Loucy (cell line): Measurements from ENCODE around the gene GRID2.

ENCODE experiments used
- H2AFZ ChIP-seq: fragments of 200-600 bp; sonication (generic); 2 replicates; pipeline ENCODE4 v1.6.0; 2016; ENCODE audit warnings: antibody characterized with exemption, mild to moderate bottlenecking, low read length, moderate library complexity
- H3F3A ChIP-seq: fragments of 200-600 bp; 2 replicates; pipeline ENCODE4 v1.6.0; 2016; ENCODE audit warnings: antibody characterized with exemption, low read depth, mild to moderate bottlenecking
- H3K27me3 ChIP-seq: fragments of 200-600 bp; sonication (generic); 2 replicates; pipeline ENCODE4 v1.6.1; 2014; ENCODE audit warnings: low read length, mild to moderate bottlenecking; ENCODE audit not compliant: insufficient read depth, poor library complexity, severe bottlenecking
- H3K36me3 ChIP-seq: fragments of 200-600 bp; sonication (generic); 2 replicates; pipeline ENCODE4 v1.6.1; 2016; ENCODE audit warnings: low read length; ENCODE audit not compliant: insufficient read depth
- H3K4me1 ChIP-seq: fragments of 200-600 bp; sonication (generic); 2 replicates; pipeline ENCODE4 v1.5.1; 2014; ENCODE audit warnings: low read length, mild to moderate bottlenecking; ENCODE audit not compliant: insufficient read depth, poor library complexity, severe bottlenecking
- H3K4me2 ChIP-seq: fragments of 200-600 bp; sonication (generic); 2 replicates; pipeline ENCODE4 v1.6.0; 2014; ENCODE audit warnings: antibody characterized with exemption, low read length, low read depth, mild to moderate bottlenecking; ENCODE audit not compliant: poor library complexity, severe bottlenecking
- H3K4me3 ChIP-seq: fragments of 200-600 bp; sonication (generic); 2 replicates; pipeline ENCODE4 v1.5.1; 2014; ENCODE audit warnings: low read length, mild to moderate bottlenecking, mixed read lengths; ENCODE audit not compliant: poor library complexity, severe bottlenecking
- H3K79me2 ChIP-seq: fragments of 200-600 bp; sonication (generic); 2 replicates; pipeline ENCODE4 v1.6.1; 2014; ENCODE audit warnings: low read length; ENCODE audit not compliant: insufficient read depth
- H3K9ac ChIP-seq: fragments of 200-600 bp; sonication (generic); 2 replicates; pipeline ENCODE4 v1.6.0; 2014; ENCODE audit warnings: mild to moderate bottlenecking, low read depth, low read length, moderate library complexity; ENCODE audit not compliant: poor library complexity, severe bottlenecking
- H3K9me2 ChIP-seq: fragments of 200-600 bp; sonication (generic); replicated peaks from 2 replicates; pipeline ENCODE4 v1.6.1; 2016; ENCODE audit warnings: low read depth, low read length, mixed read lengths
- H3K9me3 ChIP-seq: fragments of 200-600 bp; sonication (generic); 2 replicates; pipeline ENCODE4 v1.6.1; 2014; ENCODE audit warnings: mild to moderate bottlenecking, antibody characterized with exemption, low read length, low read depth; ENCODE audit not compliant: insufficient read depth
- H4K20me1 ChIP-seq: fragments of 200-600 bp; sonication (generic); 2 replicates; pipeline ENCODE4 v1.6.0; 2014; ENCODE audit warnings: antibody characterized with exemption, low read length, mild to moderate bottlenecking; ENCODE audit not compliant: insufficient read depth, poor library complexity, severe bottlenecking
- CTCF ChIP-seq: fragments of 200-600 bp; sonication (generic); conservative IDR thresholded peaks from 2 replicates; pipeline ENCODE4 v1.5.1; 2014; ENCODE audit warnings: mild to moderate bottlenecking, antibody characterized with exemption, low read length
- EZH2phosphoT487 ChIP-seq: fragments of 200-600 bp; IDR thresholded peaks from 2 replicates; pipeline ENCODE4 v1.6.1; 2018; ENCODE audit warnings: antibody characterized with exemption, mild to moderate bottlenecking, moderate library complexity, borderline replicate concordance

GRID2 gene

GRCh38 chr4:92328095-92328494 is 24.3 kb downstream of the GRID2 start:
- no peaks in the 10 kb centered on the region for H3K79me2 ChIP-seq
- H3K36me3 ChIP-seq = no peaks in the 10 kb centered on the region
- H2AFZ ChIP-seq = no peak overlapping the region
- H4K20me1 ChIP-seq = no peaks in the 10 kb centered on the region
- H3K9me3 ChIP-seq = no peaks in the 10 kb centered on the region
- TF ChIP-seq EZH2phosphoT487 (no peak), CTCF (no peak)
- no peaks in the 10 kb centered on the region for H3F3A ChIP-seq
- no peaks in the 10 kb centered on the region for H3K27me3 ChIP-seq
- no peaks in the 10 kb centered on the region for H3K4me1 ChIP-seq
- no peak overlapping the region for H3K4me3 ChIP-seq
- H3K9ac ChIP-seq = no peak overlapping the region
- no peak overlapping the region for H3K4me2 ChIP-seq
- no peaks in the 10 kb centered on the region for H3K9me2 ChIP-seq

- no peaks in the 10 kb centered on the region for H3K9me3 ChIP-seq
- no peaks in the 10 kb centered on the region for H3K79me2 ChIP-seq
- H3K27me3 ChIP-seq = no peaks in the 10 kb centered on the region
- H2AFZ ChIP-seq = no peak overlapping the region
- no peak overlapping the region for H3K9ac ChIP-seq
- no peaks in the 10 kb centered on the region for H3K4me1 ChIP-seq
- no peaks in the 10 kb centered on the region for H4K20me1 ChIP-seq
- H3K4me2 ChIP-seq = no peak overlapping the region
- H3K9me2 ChIP-seq = no peaks in the 10 kb centered on the region
- TF ChIP-seq CTCF = no peak
- no peak for TF ChIP-seq EZH2phosphoT487
- H3K36me3 ChIP-seq = no peaks in the 10 kb centered on the region
- no peaks in the 10 kb centered on the region for H3F3A ChIP-seq
- no peak overlapping the region for H3K4me3 ChIP-seq
Measured at GRCh38 chr4:92333016-92333415, 29.2 kb downstream of the GRID2 start.

- no peaks in the 10 kb centered on the region for H3K36me3 ChIP-seq
- H3K9me2 ChIP-seq = no peaks in the 10 kb centered on the region
- H3K27me3 ChIP-seq = no peaks in the 10 kb centered on the region
- no peaks in the 10 kb centered on the region for H3F3A ChIP-seq
- H3K4me2 ChIP-seq = no peak overlapping the region
- H4K20me1 ChIP-seq = no peaks in the 10 kb centered on the region
- no peaks in the 10 kb centered on the region for H3K79me2 ChIP-seq
- H3K4me1 ChIP-seq = no peaks in the 10 kb centered on the region
- H2AFZ ChIP-seq = no peak overlapping the region
- TF ChIP-seq CTCF (no peak), EZH2phosphoT487 (no peak)
- no peaks in the 10 kb centered on the region for H3K9me3 ChIP-seq
- no peak overlapping the region for H3K9ac ChIP-seq
- no peak overlapping the region for H3K4me3 ChIP-seq
Measured at GRCh38 chr4:92334716-92335350, 31.1 kb downstream of the GRID2 start.
